ENCODE measurements around the gene SNX13.

Gene SNX13

DNA sequence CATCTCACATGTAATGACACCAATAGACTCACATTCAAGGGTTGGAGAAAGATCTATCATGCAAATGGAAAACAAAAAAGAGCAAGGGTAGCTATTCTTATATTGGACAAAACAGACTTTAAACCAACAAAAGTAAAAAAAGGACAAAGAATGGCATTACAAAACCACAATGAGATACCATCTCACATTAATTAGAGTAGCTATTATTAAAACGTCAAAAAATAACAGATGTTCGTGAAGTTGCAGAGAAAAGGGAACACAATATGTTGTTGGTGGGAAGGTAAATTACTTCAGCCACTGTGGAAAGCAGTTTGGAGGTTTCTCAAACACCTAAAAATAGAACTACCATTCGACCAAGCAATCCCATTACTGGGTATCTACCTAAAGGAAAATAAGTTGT lies 197.0 kb downstream of the SNX13 start:
- no peak overlapping the region for H3K4me3 ChIP-seq (ENCODE audit: low read length)
- H3K9ac ChIP-seq (ENCODE audit: low read length) = no peak overlapping the region

DNA sequence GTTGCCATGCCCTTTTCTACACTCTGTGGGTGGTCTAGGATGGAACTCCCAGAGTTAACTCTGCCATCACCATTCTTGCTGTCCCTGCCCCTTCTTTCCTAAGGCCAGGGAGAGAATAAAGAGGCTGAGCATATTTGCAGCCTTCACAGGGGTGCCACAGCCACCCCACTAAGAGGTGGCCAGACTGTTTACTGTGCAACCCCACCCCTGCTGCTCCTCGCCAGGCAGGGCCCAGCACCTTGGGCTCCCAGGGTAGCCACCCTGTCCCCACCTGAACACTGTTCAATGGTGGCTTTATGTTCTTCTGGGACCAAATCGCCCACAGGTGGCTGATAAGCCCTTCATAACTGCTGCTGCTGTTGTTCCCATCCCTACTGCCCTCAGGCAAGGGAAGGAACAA lies 198.9 kb downstream of the SNX13 start:
- Histone ChIP-seq H3K4me3 (ENCODE audit: low read length) (no peak overlapping the region), H3K27me3 (ENCODE audit: control insufficient read depth, insufficient read depth, low read length) (no peaks in the 10 kb centered on the region), H3K27ac (ENCODE audit: low read depth, low read length) (no peak overlapping the region), H3K4me1 (ENCODE audit: control insufficient read depth, insufficient read depth, low read length) (no peaks in the 10 kb centered on the region), H3K36me3 (ENCODE audit: control insufficient read depth, insufficient read depth, low read length) (no peaks in the 10 kb centered on the region), H3K9ac (ENCODE audit: low read length) (no peak overlapping the region)

More for the DNA sequence above, 197.0 kb downstream of the SNX13 start:
- H3K4me1 ChIP-seq (ENCODE audit: control insufficient read depth, insufficient read depth, low read length) = no peaks in the 10 kb centered on the region
- no peaks in the 10 kb centered on the region for H3K36me3 ChIP-seq (ENCODE audit: control insufficient read depth, insufficient read depth, low read length)
- H3K27ac ChIP-seq (ENCODE audit: low read depth, low read length) = no peak overlapping the region
- H3K27me3 ChIP-seq (ENCODE audit: control insufficient read depth, insufficient read depth, low read length) = no peaks in the 10 kb centered on the region

All from rectal smooth muscle tissue (tissue), 1 donor.